PFSK-1 (cell line): ENCODE measurements around the gene KIAA0753. TPM values are rescaled to one million over a fixed set of nuclear protein-coding genes. Genes with fewer than 3 reads are reported as not detected.

Experiments used
- FOXP2 ChIP-seq: optimal IDR thresholded peaks from 2 replicates; pipeline ENCODE3; 2011; ENCODE audit warnings: borderline replicate concordance, control low read depth, inconsistent platforms; ENCODE audit not compliant: insufficient read depth; ENCODE audit errors: extremely low read length, extremely low read depth
- POLR2AphosphoS5 ChIP-seq: IDR thresholded peaks from 2 replicates; pipeline ENCODE4 v1.6.1; 2012; ENCODE audit warnings: low read depth, mild to moderate bottlenecking, control low read depth, low read length, moderate library complexity
- SIN3A ChIP-seq: IDR thresholded peaks from 2 replicates; pipeline ENCODE4 v1.6.1; 2012; ENCODE audit warnings: mild to moderate bottlenecking, low read length, moderate library complexity, borderline replicate concordance; ENCODE audit not compliant: insufficient read depth
- TAF1 ChIP-seq: IDR thresholded peaks from 2 replicates; pipeline ENCODE4 v1.6.1; 2012; ENCODE audit warnings: low read length, control low read depth, borderline replicate concordance; ENCODE audit not compliant: insufficient read depth
- polyA plus RNA-seq: library from polyadenylated mRNA; unstranded; fragments of >200 nt; gene quantifications from one replicate; pipeline ENCODE4 v1.2.1, GENCODE V29; 2012; ENCODE audit warnings: low read depth, missing spikeins; ENCODE audit not compliant: insufficient read length
- TF ChIP-seq, protein P1 (sequence below), 2 experiments: IDR thresholded peaks; 2 replicates each; pipeline versions ENCODE4 v1.6.1 to v1.8.0; 2011 to 2012; ENCODE audit warnings: low read depth in 2 of 2, low read length in 2 of 2, control low read depth in 1 of 2, inconsistent platforms in 1 of 2, mild to moderate bottlenecking in 1 of 2, moderate library complexity in 1 of 2; ENCODE audit not compliant: insufficient read depth in 1 of 2

The KIAA0753 gene
- 13.3 TPM for polyA plus RNA-seq

DNA sequence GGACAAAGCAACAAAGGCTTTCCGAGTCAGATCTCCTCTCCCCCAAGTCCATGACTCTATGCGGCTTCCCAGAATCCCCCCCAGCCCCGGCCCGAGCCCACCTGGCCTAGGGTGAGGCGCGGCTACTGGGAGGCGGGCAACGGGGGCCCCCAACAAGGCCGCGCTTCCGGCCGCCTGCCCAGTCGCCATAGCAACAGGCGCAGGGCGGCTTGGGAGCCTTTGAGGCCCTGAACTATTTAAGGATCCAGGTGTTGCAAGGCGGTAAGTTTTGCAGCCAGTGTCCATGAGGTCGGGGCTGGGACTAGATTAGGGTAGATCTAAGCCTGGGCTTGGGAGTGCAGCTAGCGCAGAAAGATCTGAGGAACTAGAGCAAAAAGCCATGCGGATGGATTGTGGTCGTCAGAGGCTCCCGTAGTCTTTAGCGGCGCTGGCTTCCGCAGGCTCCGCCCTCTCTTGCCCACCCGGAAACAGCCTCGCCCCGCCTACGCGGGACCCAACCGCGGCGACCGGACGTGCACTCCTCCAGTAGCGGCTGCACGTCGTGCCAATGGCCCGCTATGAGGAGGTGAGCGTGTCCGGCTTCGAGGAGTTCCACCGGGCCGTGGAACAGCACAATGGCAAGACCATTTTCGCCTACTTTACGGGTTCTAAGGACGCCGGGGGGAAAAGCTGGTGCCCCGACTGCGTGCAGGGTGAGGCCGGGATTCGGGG is at the start of gene KIAA0753, which contains the start of gene TXNDC17:
TSS of gene KIAA0753 (minus strand) at position 176 of the 711 bp plus-strand sequence. CDS start 5,608 bp downstream, outside the sequence.
TSS of gene TXNDC17 (plus strand) at position 525 of the 711 bp plus-strand sequence. CDS start at position 548, 23 bp downstream.
- TF ChIP-seq, protein P1, sequence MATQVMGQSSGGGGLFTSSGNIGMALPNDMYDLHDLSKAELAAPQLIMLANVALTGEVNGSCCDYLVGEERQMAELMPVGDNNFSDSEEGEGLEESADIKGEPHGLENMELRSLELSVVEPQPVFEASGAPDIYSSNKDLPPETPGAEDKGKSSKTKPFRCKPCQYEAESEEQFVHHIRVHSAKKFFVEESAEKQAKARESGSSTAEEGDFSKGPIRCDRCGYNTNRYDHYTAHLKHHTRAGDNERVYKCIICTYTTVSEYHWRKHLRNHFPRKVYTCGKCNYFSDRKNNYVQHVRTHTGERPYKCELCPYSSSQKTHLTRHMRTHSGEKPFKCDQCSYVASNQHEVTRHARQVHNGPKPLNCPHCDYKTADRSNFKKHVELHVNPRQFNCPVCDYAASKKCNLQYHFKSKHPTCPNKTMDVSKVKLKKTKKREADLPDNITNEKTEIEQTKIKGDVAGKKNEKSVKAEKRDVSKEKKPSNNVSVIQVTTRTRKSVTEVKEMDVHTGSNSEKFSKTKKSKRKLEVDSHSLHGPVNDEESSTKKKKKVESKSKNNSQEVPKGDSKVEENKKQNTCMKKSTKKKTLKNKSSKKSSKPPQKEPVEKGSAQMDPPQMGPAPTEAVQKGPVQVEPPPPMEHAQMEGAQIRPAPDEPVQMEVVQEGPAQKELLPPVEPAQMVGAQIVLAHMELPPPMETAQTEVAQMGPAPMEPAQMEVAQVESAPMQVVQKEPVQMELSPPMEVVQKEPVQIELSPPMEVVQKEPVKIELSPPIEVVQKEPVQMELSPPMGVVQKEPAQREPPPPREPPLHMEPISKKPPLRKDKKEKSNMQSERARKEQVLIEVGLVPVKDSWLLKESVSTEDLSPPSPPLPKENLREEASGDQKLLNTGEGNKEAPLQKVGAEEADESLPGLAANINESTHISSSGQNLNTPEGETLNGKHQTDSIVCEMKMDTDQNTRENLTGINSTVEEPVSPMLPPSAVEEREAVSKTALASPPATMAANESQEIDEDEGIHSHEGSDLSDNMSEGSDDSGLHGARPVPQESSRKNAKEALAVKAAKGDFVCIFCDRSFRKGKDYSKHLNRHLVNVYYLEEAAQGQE (IDR thresholded peaks at IDR 0.05; ENCODE audit: insufficient read depth in 1 of 2, low read depth in 2 of 2, low read length in 2 of 2), result peak; percentile 51 to 64; a peak in 3 of 4 replicates
- TF ChIP-seq SIN3A, result peak; percentile 89; the same call in 1 of the 2 replicates
- peak; percentile 99 for TF ChIP-seq POLR2AphosphoS5
- TF ChIP-seq TAF1, result peak; percentile 95
- peak; percentile 88 for TF ChIP-seq FOXP2

DNA sequence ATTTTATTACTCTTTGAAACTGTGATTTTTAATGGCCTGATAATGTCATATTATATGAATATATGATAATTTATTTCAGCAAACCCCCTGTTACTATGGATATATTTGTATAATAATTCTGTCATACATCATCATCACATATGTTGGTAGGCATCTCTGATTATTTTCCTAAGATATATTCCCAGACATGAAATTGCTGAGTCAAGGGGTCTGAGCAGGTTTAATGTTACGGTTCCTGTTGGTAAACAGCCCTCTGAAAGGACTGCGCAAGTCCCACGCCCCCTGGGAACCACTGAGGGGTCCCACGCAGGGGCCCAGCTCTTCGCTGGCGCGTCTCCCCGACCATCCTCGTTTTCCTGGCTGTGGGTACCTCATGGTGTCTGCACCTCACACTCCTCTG is 48.4 kb upstream of the KIAA0753 start:
- TF ChIP-seq TAF1 (no peak), FOXP2 (no peak), SIN3A (no peak), POLR2AphosphoS5 (no peak)
- TF ChIP-seq, protein P1 (IDR thresholded peaks at IDR 0.05; ENCODE audit: insufficient read depth in 1 of 2, low read depth in 2 of 2, low read length in 2 of 2), result no peak

DNA sequence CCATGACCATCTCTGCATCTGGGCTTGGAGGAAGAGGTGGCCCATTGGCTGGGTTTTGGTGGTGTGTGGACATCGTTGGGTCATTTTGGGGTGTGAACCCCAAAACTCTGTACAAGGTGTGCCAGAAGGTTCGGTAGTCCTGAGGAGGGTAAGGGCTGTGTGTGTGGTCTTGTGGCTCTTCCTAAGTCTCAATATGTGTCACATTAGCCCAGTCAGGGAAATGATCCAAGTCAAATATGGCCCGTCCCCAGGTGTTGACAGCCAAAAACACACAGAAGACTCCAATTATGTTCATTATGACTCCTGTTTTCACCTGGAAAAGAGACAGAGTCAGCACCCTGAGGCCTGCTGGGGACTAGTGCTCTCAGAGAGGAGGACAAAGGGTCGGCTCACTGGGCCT is 45.5 kb upstream of the KIAA0753 start:
- TF ChIP-seq TAF1 (no peak), POLR2AphosphoS5 (no peak), FOXP2 (no peak), SIN3A (no peak)
- TF ChIP-seq, protein P1 (IDR thresholded peaks at IDR 0.05; ENCODE audit: insufficient read depth in 1 of 2, low read depth in 2 of 2, low read length in 2 of 2), result no peak

DNA sequence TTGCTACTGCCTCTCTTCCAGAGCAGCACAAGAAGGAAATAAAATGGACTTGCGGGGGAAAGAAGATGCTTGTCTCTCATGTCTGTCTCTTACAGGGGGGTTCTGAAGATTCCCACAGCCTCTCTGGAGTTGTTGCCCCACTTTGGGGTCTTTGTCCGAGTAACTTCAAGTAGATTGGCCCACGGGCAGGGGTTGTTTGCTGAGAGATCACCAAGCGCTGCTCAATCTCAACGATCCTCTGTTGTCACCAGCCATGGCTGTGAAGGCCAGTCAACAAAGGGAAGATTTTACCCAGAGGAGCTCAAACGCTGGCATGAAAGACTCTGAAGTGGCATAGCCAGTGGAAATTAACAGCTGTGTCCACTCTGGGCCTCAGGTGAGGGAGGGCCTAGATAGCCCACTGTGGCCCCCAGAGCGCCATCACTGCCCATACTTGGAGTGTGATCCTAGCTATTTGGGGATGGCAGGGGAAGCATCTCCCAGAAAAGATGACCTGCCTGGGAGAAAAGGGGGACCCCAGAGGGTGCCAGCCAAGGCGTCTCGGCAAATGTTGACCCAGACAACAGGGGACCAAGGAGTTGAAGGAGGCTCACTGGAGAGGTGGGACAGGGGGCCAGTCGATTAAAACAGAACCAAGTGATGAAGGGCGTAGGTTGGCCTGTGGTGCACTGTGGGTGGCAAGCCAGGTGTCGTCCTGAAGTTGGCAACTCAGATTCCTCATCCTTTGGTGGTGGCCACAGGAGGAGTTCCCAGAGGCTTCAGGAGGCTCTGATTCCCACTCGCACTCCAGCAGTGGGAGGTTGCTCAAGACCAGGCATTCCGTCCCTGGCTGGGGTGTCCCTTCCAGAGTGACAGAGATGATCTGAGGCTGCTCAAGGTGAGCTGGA is 44.6 kb upstream of the KIAA0753 start:
- TF ChIP-seq POLR2AphosphoS5, result no peak
- no peak for TF ChIP-seq TAF1
- TF ChIP-seq FOXP2, result no peak

DNA sequence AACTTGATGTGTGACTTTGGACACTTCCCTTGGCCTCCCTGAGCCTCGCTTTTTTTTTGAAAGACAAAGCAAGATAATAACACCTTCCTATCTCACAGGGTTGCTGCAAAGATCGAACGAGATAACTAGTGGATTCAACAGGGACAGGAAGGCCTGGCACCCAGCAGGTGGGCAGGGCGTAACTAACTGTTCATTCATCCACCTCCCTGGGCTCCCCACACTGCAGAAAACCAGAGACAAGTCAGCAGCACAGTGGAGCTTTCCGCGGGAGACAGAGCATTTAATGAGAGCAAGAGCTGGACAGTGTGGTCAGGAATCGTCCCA is 43.9 kb upstream of the KIAA0753 start:
- TF ChIP-seq TAF1 (no peak), FOXP2 (no peak)
- TF ChIP-seq, protein P1 (IDR thresholded peaks at IDR 0.05; ENCODE audit: insufficient read depth in 1 of 2, low read depth in 2 of 2, low read length in 2 of 2), result no peak
